H9 (cell line): ENCODE measurements around the gene RIPPLY3. TPM values are rescaled to one million over a fixed set of nuclear protein-coding genes. Genes with fewer than 3 reads are reported as not detected.

Experiments
- DNase-seq: peaks from one replicate; pipeline ENCODE4 v3.0.0-alpha.2; 2017
- H2AFZ ChIP-seq: one replicate; pipeline ENCODE4 v1.6.1; 2013; ENCODE audit warnings: mild to moderate bottlenecking, low read length, control low read depth, moderate library complexity
- H2AK5ac ChIP-seq: 2 replicates; pipeline ENCODE4 v1.6.1; 2013; ENCODE audit warnings: low read length, control low read depth, mixed read lengths; ENCODE audit not compliant: insufficient read length
- H2BK120ac ChIP-seq: one replicate; pipeline ENCODE4 v1.6.1; 2013; ENCODE audit warnings: low read depth, mild to moderate bottlenecking, low read length, control low read depth, inconsistent platforms; ENCODE audit not compliant: poor library complexity, severe bottlenecking
- H2BK12ac ChIP-seq: 2 replicates; pipeline ENCODE4 v1.6.1; 2013; ENCODE audit warnings: low read length, control low read depth, mixed read lengths, low read depth; ENCODE audit not compliant: insufficient read length
- H2BK15ac ChIP-seq: 2 replicates; pipeline ENCODE4 v1.6.1; 2013; ENCODE audit warnings: low read depth, low read length, control low read depth
- H2BK20ac ChIP-seq: one replicate; pipeline ENCODE4 v1.6.1; 2013; ENCODE audit warnings: low read depth, mild to moderate bottlenecking, low read length, control low read depth, inconsistent platforms; ENCODE audit not compliant: poor library complexity, severe bottlenecking
- H2BK5ac ChIP-seq: 2 replicates; pipeline ENCODE4 v1.6.1; 2013; ENCODE audit warnings: low read length, control low read depth, mixed read lengths; ENCODE audit not compliant: insufficient read length
- H3K14ac ChIP-seq: 2 replicates; pipeline ENCODE4 v1.6.1; 2013; ENCODE audit warnings: low read length, control low read depth; ENCODE audit not compliant: insufficient read depth
- H3K18ac ChIP-seq: 2 replicates; pipeline ENCODE4 v1.6.1; 2013; ENCODE audit warnings: low read depth, mild to moderate bottlenecking, mixed read lengths, low read length, control low read depth; ENCODE audit not compliant: insufficient read length
- H3K23ac ChIP-seq: 2 replicates; pipeline ENCODE4 v1.6.1; 2013; ENCODE audit warnings: low read length, control low read depth, mixed read lengths, low read depth; ENCODE audit not compliant: insufficient read length
- H3K23me2 ChIP-seq: 2 replicates; pipeline ENCODE4 v1.6.1; 2013; ENCODE audit warnings: low read depth, mild to moderate bottlenecking, mixed read lengths, low read length, control low read depth; ENCODE audit not compliant: insufficient read length, poor library complexity, severe bottlenecking
- H3K27ac ChIP-seq: 2 replicates; pipeline ENCODE4 v1.5.1; 2013; ENCODE audit warnings: low read length, control low read depth, mixed read lengths, low read depth; ENCODE audit not compliant: insufficient read length
- H3K27me3 ChIP-seq: 2 replicates; pipeline ENCODE4 v1.6.1; 2013; ENCODE audit warnings: low read length, control low read depth, inconsistent platforms; ENCODE audit not compliant: insufficient read depth
- H3K4ac ChIP-seq: 2 replicates; pipeline ENCODE4 v1.6.1; 2013; ENCODE audit warnings: low read depth, mild to moderate bottlenecking, control low read depth, inconsistent platforms, low read length, moderate library complexity
- H3K4me1 ChIP-seq: 2 replicates; pipeline ENCODE4 v1.6.1; 2013; ENCODE audit warnings: low read length, control low read depth, inconsistent platforms; ENCODE audit not compliant: insufficient read depth
- H3K4me2 ChIP-seq: 2 replicates; pipeline ENCODE4 v1.6.1; 2013; ENCODE audit warnings: low read length, control low read depth, mixed read lengths; ENCODE audit not compliant: insufficient read length, insufficient read depth
- H3K56ac ChIP-seq: 2 replicates; pipeline ENCODE4 v1.6.1; 2013; ENCODE audit warnings: low read depth, mild to moderate bottlenecking, mixed read lengths, low read length, control low read depth; ENCODE audit not compliant: insufficient read length
- H3K79me1 ChIP-seq: 2 replicates; pipeline ENCODE4 v1.6.1; 2013; ENCODE audit warnings: low read depth, mild to moderate bottlenecking, moderate library complexity, low read length, control low read depth, inconsistent platforms; ENCODE audit not compliant: insufficient read depth, poor library complexity, severe bottlenecking
- H3K79me2 ChIP-seq: 2 replicates; pipeline ENCODE4 v1.6.1; 2013; ENCODE audit warnings: low read length, control low read depth, inconsistent platforms; ENCODE audit not compliant: insufficient read depth
- H3K9ac ChIP-seq: 2 replicates; pipeline ENCODE4 v1.6.1; 2013; ENCODE audit warnings: low read length, control low read depth, mixed read lengths; ENCODE audit not compliant: insufficient read length; ENCODE audit errors: extremely low read depth
- H3K9me3 ChIP-seq: one replicate; pipeline ENCODE4 v1.6.1; 2013; ENCODE audit warnings: low read depth, low read length, inconsistent platforms; ENCODE audit not compliant: control insufficient read depth
- H3T11ph ChIP-seq: one replicate; pipeline ENCODE4 v1.6.1; 2013; ENCODE audit warnings: mild to moderate bottlenecking, low read length, control low read depth, inconsistent platforms
- H4K20me1 ChIP-seq: one replicate; pipeline ENCODE4 v1.6.1; 2013; ENCODE audit not compliant: control insufficient read depth, insufficient read length, insufficient read depth
- H4K5ac ChIP-seq: 2 replicates; pipeline ENCODE4 v1.6.1; 2013; ENCODE audit warnings: low read depth, mild to moderate bottlenecking, mixed read lengths, low read length, control low read depth; ENCODE audit not compliant: insufficient read length
- H4K8ac ChIP-seq: replicated peaks from 2 replicates; pipeline ENCODE4 v1.6.1; 2013; ENCODE audit warnings: low read length, control low read depth, mixed read lengths, low read depth; ENCODE audit not compliant: insufficient read length
- H4K91ac ChIP-seq: 2 replicates; pipeline ENCODE4 v1.6.1; 2013; ENCODE audit warnings: low read depth, mild to moderate bottlenecking, moderate library complexity, mixed read lengths, low read length, control low read depth; ENCODE audit not compliant: insufficient read length
- H3K27ac Mint-ChIP-seq, 3 experiments: 2 replicates in 2 of 3; 3 replicates in 1 of 3; pipeline ENCODE4 v1.8.0; 2020 to 2021; ENCODE audit warnings: mixed read lengths in 3 of 3, mild to moderate bottlenecking in 1 of 3, moderate library complexity in 1 of 3
- H3K27me3 Mint-ChIP-seq: 2 replicates; pipeline ENCODE4 v1.8.0; 2021; ENCODE audit warnings: low read depth, mild to moderate bottlenecking, moderate library complexity, mixed read lengths
- H3K36me3 Mint-ChIP-seq, 3 experiments: 2 replicates in 2 of 3; 3 replicates in 1 of 3; pipeline ENCODE4 v1.8.0; 2020 to 2021; ENCODE audit warnings: low read depth in 3 of 3, mixed read lengths in 3 of 3; ENCODE audit not compliant: insufficient read depth in 1 of 3
- H3K4me1 Mint-ChIP-seq, 2 experiments: 2 replicates each; pipeline ENCODE4 v1.8.0; 2020; ENCODE audit warnings: mixed read lengths in 2 of 2
- H3K4me3 Mint-ChIP-seq, 2 experiments: 2 replicates in 1 of 2; 3 replicates in 1 of 2; pipeline ENCODE4 v1.8.0; 2020 to 2021; ENCODE audit warnings: mild to moderate bottlenecking in 2 of 2, mixed read lengths in 2 of 2, moderate library complexity in 1 of 2
- H3K9me3 Mint-ChIP-seq, 2 experiments: 2 replicates in 1 of 2; 3 replicates in 1 of 2; pipeline ENCODE4 v1.8.0; 2020; ENCODE audit warnings: mild to moderate bottlenecking in 2 of 2, mixed read lengths in 2 of 2, moderate library complexity in 1 of 2
- total RNA-seq: library from RNA; stranded (reverse); gene quantifications from 2 replicates; pipeline ENCODE4 v1.2.1, GENCODE V29; 2021
- TF ChIP-seq, protein P1 (sequence below): fragments of 200-600 bp; sonication (generic); conservative IDR thresholded peaks from 3 replicates; pipeline ENCODE4 v1.8.0; 2021; ENCODE audit warnings: antibody characterized with exemption, mild to moderate bottlenecking

Gene RIPPLY3
- total RNA-seq, 1 experiment from 2014 or later = 1.9 TPM

DNA sequence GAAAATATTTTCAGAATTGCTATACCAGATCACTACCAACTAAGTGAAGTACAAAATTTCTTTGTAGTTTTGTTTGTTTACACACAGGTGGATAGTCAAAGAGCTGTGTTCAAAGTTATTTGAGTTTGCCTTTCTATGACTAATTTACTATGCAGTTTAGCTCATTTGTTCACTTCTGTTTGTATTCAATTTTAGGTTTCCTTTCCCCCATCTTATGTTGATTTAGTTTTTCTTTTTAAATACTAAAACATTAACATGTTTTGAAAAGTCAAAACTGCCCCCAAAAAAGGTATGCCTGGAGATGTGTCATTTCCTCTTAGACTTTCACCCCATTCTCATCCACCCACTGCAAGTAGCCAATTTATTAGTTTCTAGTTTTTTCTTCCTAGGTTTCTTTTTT lies 18.7 kb upstream of the RIPPLY3 start:
- no peak for DNase-seq
- Histone ChIP-seq H3K18ac (no peak overlapping the region), H3K27me3 (no peaks in the 10 kb centered on the region), H3K4me1 (no peaks in the 10 kb centered on the region; the same call in 1 of the 2 replicates), H3K23me2 (peaks cover 8% of the 10 kb centered on the region), H3T11ph (no peak overlapping the region), H3K79me1 (no peaks in the 10 kb centered on the region), H3K23ac (no peak overlapping the region), H3K14ac (no peak overlapping the region), H3K9me3 (no peaks in the 10 kb centered on the region), H3K27ac (no peak overlapping the region), H4K8ac (no peak overlapping the region), H3K56ac (no peak overlapping the region), H4K20me1 (no peaks in the 10 kb centered on the region), H3K79me2 (no peaks in the 10 kb centered on the region), H2BK20ac (no peak overlapping the region), H3K9ac (no peak overlapping the region), H2BK120ac (no peak overlapping the region), H2AFZ (no peak overlapping the region), H4K91ac (no peak overlapping the region), H3K4ac (no peak overlapping the region), H2BK15ac (no peak overlapping the region), H2BK12ac (no peak overlapping the region), H2BK5ac (no peak overlapping the region), H3K4me2 (no peak overlapping the region), H2AK5ac (no peak overlapping the region), H4K5ac (no peak overlapping the region)
- Mint-ChIP-seq H3K4me3 (no peak overlapping the region), H3K9me3 (0 out of 5 replicates have a peak, but pooled peaks cover 0 to 2% of the 10 kb centered on the region in 2 experiments), H3K27ac (no peak overlapping the region), H3K36me3 (no peaks in the 10 kb centered on the region), H3K27me3 (peaks cover 10% of the 10 kb centered on the region), H3K4me1 (peaks cover 15 to 21% of the 10 kb centered on the region in 2 experiments)
- TF ChIP-seq, protein P1, sequence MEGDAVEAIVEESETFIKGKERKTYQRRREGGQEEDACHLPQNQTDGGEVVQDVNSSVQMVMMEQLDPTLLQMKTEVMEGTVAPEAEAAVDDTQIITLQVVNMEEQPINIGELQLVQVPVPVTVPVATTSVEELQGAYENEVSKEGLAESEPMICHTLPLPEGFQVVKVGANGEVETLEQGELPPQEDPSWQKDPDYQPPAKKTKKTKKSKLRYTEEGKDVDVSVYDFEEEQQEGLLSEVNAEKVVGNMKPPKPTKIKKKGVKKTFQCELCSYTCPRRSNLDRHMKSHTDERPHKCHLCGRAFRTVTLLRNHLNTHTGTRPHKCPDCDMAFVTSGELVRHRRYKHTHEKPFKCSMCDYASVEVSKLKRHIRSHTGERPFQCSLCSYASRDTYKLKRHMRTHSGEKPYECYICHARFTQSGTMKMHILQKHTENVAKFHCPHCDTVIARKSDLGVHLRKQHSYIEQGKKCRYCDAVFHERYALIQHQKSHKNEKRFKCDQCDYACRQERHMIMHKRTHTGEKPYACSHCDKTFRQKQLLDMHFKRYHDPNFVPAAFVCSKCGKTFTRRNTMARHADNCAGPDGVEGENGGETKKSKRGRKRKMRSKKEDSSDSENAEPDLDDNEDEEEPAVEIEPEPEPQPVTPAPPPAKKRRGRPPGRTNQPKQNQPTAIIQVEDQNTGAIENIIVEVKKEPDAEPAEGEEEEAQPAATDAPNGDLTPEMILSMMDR = no peak
